Common myeloid progenitor, CD34-positive (primary cell): ENCODE data around the gene GSN.

Experiments
- CTCF ChIA-PET: fragments of 350-600 bp; sonication (Branson Sonifier 250); formaldehyde crosslinking; loops from one replicate; lab custom pipeline; 2021; ENCODE audit warnings: antibody characterized with exemption; lab: Charles Lee
- POLR2A ChIA-PET: fragments of 350-600 bp; sonication (Branson Sonifier 250); formaldehyde crosslinking; loops from one replicate; lab custom pipeline; 2021; ENCODE audit warnings: antibody characterized with exemption; lab: Charles Lee
- DNase-seq, 3 donors: peaks; one replicate each; pipeline versions ENCODE4 v3.0.0 to v3.0.0-alpha.2; 2013
- H3K27ac ChIP-seq, 2 experiments: 1 replicate in 1 of 2; 2 replicates in 1 of 2; pipeline ENCODE4 v1.7.0; 2013; ENCODE audit warnings: inconsistent platforms in 2 of 2, low read length in 2 of 2, mild to moderate bottlenecking in 2 of 2, low read depth in 1 of 2, moderate library complexity in 1 of 2; ENCODE audit not compliant: severe bottlenecking in 2 of 2, insufficient read depth in 1 of 2, poor library complexity in 1 of 2
- H3K27me3 ChIP-seq, 5 experiments: replicated peaks in 2 of 5; 1 replicate in 3 of 5; 2 replicates in 2 of 5; pipeline versions ENCODE4 v1.6.1 to v1.7.0; 2013; ENCODE audit warnings: low read length in 4 of 5, mild to moderate bottlenecking in 2 of 5, moderate library complexity in 2 of 5, inconsistent platforms in 1 of 5; ENCODE audit not compliant: insufficient read depth in 5 of 5, control insufficient read depth in 4 of 5
- H3K36me3 ChIP-seq, 4 experiments: 1 replicate in 2 of 4; 2 replicates in 2 of 4; pipeline versions ENCODE4 v1.6.1 to v1.7.0; 2013; ENCODE audit warnings: low read length in 3 of 4, control low read depth in 1 of 4, mild to moderate bottlenecking in 1 of 4; ENCODE audit not compliant: control insufficient read depth in 4 of 4, insufficient read depth in 4 of 4
- H3K4me1 ChIP-seq, 4 experiments: 1 replicate in 3 of 4; 2 replicates in 1 of 4; pipeline versions ENCODE4 v1.6.1 to v1.7.1; 2013; ENCODE audit warnings: low read length in 3 of 4, mild to moderate bottlenecking in 3 of 4, control low read depth in 1 of 4, inconsistent platforms in 1 of 4, moderate library complexity in 1 of 4; ENCODE audit not compliant: control insufficient read depth in 4 of 4, insufficient read depth in 4 of 4; ENCODE audit errors: control extremely low read depth in 1 of 4
- H3K4me3 ChIP-seq, 7 experiments: 1 replicate in 4 of 7; 2 replicates in 3 of 7; pipeline versions ENCODE4 v1.5.1 to v1.7.0; 2013; ENCODE audit warnings: mild to moderate bottlenecking in 7 of 7, low read length in 6 of 7, moderate library complexity in 6 of 7, inconsistent platforms in 2 of 7, low read depth in 2 of 7, control low read depth in 1 of 7; ENCODE audit not compliant: insufficient read depth in 4 of 7, control insufficient read depth in 1 of 7; ENCODE audit errors: extremely low read depth in 1 of 7
- H3K9me3 ChIP-seq, 5 experiments: 1 replicate in 4 of 5; 2 replicates in 1 of 5; pipeline versions ENCODE4 v1.6.1 to v1.7.1; 2013; ENCODE audit warnings: low read length in 4 of 5, mild to moderate bottlenecking in 2 of 5, inconsistent platforms in 1 of 5, low read depth in 1 of 5, moderate library complexity in 1 of 5; ENCODE audit not compliant: control insufficient read depth in 4 of 5, insufficient read depth in 2 of 5; ENCODE audit errors: control extremely low read depth in 1 of 5
- WGBS: methylation state at CpG from one replicate; pipeline ENCODE4 v1.1.5; 2013; ENCODE audit not compliant: insufficient coverage; 5-methylcytosine and 5-hydroxymethylcytosine counted together

GSN gene

DNA sequence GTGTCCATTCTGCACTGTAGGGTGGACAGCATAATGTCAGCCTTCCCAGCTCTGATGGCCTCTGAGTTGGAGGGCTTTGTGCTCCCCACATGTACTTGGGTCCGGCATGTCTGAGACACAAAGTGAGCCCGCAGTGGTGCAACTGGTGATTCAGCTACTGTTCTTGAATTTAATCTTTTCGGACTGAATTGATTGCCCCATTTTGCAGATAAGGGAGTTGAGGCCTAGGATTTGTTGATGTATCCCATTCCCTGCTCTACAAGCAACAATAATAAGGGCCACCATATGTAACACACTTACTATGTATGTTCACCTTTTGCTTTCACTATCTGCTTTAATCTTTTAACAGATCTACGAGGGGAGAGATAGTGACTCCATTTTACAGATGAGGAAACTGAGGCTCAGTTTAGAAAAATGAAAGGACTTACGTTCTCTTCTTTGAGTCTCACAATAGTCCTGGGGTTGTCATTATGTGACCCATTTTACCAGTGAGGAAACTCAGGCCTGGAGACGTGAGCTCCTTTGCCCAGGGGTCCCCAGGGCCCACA, 4.5 kb downstream of the GSN start:
- Histone ChIP-seq H3K4me3 (peak overlapping the region in 4 of 7 experiments; percentile 34 to 62 (median 48)), H3K36me3 (no peaks in the 10 kb centered on the region), H3K4me1 (peaks cover 23 to 89% (median 69%) of the 10 kb centered on the region in 4 experiments), H3K9me3 (no peaks in the 10 kb centered on the region), H3K27me3 (no peaks in the 10 kb centered on the region), H3K27ac (no peak overlapping the region)
- ChIA-PET CTCF (interaction anchor here (0.9 to 9.6 kb wide), 10 partner anchors 9 to 63 kb away, joined by 3 to 82 read pairs (median 6); no protein-coding TSS in a partner anchor), POLR2A (interaction anchor here (1.4 kb wide), 1 partner anchor 63 kb away, joined by 3 read pairs; no protein-coding TSS in a partner anchor)
- WGBS = 71% methylated on average over 6 of the region's 6 CpGs
- DNase-seq = no peak

DNA sequence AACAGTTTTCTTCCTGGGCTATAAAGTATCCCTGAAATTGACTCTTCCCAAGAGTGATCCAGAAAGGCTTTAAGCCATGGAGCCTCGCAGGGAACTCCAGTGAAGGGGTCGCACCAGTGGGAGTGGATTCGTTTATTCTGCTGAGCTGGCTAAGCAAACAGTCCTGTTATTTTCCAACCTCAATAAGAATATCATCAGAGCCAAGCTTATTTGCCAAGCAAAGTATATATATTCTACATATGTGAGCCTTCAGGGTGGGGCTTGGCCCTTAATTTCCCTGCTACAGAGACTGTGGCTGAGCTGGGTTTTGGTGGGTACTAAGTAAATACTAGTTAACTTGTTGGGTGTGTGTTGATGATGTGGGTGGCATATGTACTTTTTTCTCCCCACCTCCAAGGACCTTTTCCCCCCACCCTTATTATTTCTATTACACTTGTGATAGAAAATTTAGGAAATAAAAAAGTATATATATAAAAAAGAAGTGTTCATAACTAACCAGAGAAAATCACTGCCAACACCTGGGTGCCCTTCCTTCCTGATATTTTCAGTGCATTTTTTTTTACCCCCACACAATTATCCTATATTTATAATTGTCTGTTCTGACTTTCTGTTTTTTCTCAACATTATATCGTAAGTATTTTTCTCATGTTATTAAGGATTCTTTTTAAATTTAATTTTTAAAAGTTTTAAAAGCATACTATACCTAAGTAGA, 5.3 kb downstream of the GSN start:
- peak overlapping the region in 2 of 7 experiments; percentile 2 to 10 for H3K4me3 ChIP-seq
- H3K9me3 ChIP-seq = no peaks in the 10 kb centered on the region
- no peak overlapping the region for H3K27ac ChIP-seq
- peak in 2 of 3 donors; percentile 53 to 69 for DNase-seq
- peaks cover 23 to 92% (median 67%) of the 10 kb centered on the region in 4 experiments for H3K4me1 ChIP-seq
- no peaks in the 10 kb centered on the region for H3K36me3 ChIP-seq
- ChIA-PET CTCF (interaction anchor here (0.6 to 9.6 kb wide), 7 partner anchors 8 to 188 kb away, joined by 3 to 82 read pairs (median 5); no protein-coding TSS in a partner anchor), POLR2A (interaction anchor here (0.9 kb wide), 1 partner anchor 12 kb away, joined by 5 read pairs; no protein-coding TSS in a partner anchor)
- no peaks in the 10 kb centered on the region for H3K27me3 ChIP-seq
- WGBS = 67% methylated on average over 2 of the region's 4 CpGs

DNA sequence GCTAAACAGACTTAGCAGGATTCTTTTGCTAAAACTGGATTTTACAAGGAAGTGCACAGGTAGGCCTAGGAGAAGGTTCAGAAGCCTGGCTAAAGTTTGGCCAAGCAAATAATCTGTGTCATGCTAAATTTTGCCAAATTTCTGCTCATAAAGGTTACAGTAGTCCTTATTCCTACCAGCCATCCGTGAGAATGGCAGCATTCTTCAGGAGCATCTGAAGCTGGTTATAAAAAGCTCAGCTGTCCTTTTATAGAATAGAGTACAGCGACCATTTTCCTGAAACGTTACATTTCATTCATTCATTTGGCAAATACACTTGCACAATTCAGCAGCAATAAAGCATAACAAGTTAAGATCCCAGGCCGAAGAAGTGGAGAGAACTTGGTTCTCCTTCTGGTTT, 6.9 kb downstream of the GSN start:
- Histone ChIP-seq H3K27me3 (no peaks in the 10 kb centered on the region), H3K36me3 (peaks cover 0 to 7% (median 0%) of the 10 kb centered on the region in 4 experiments), H3K9me3 (no peaks in the 10 kb centered on the region), H3K4me3 (no peak overlapping the region), H3K4me1 (peaks cover 21 to 92% (median 67%) of the 10 kb centered on the region in 4 experiments), H3K27ac (no peak overlapping the region)
- POLR2A ChIA-PET = interaction anchor here (0.6 kb wide), 1 partner anchor 54 kb away, joined by 3 read pairs; no protein-coding TSS in a partner anchor
- 88% methylated on average over 4 of the region's 4 CpGs for WGBS
- CTCF ChIA-PET = interaction anchor here (0.9 to 9.6 kb wide), 4 partner anchors 6 to 65 kb away, joined by 4 to 82 read pairs (median 26); no protein-coding TSS in a partner anchor
- no peak for DNase-seq

DNA sequence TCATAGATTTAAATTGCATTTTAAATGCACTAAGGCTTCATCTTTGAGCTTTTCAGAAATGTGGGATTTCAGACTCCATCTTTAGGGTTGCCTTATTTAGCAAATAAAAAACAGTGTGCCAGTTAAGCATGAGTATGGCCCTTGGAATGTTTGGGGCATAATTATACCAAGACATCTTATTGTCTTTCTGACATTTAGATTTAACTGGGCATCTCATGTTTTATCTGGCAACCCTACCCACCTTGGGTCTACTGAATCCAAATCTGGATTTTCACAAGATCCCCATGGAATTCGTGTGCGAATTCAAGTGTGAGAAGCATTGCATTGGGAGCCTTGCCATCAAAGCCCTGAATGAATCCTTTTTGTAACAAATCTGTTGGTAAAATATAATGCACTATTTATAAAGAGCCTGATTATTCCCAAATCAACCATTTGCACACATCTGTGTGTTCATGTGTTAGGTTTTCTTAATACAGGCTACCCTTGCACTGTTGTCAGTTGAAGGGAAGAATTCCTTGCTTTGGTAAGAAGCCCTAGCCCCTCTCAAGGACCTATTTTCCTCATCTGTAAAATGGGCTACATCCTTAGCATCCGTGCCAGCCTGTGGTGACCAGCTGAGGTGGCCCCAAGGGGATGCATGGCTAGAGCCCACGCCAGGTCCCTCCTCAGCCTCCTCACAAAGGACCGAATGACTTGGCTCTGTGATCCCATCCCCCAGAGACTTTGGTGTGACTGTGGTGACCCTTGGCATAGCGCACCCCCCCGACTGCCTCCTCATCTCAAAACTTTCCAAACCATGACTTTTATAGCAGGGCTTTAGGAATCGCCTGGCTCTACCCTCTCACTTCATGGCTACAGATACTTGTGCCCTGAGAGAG, 8.1 kb downstream of the GSN start:
- H3K9me3 ChIP-seq = no peaks in the 10 kb centered on the region
- no peak overlapping the region for H3K4me3 ChIP-seq
- H3K27me3 ChIP-seq = no peaks in the 10 kb centered on the region
- H3K27ac ChIP-seq = no peak overlapping the region
- H3K4me1 ChIP-seq = peaks cover 18 to 91% (median 66%) of the 10 kb centered on the region in 4 experiments
- ChIA-PET CTCF (interaction anchor here (0.9 to 1.2 kb wide), 3 partner anchors 44 to 100 kb away, joined by 3 to 4 read pairs (median 4); no protein-coding TSS in a partner anchor), POLR2A (no interaction called here)
- H3K36me3 ChIP-seq = peaks cover 0 to 7% (median 0%) of the 10 kb centered on the region in 4 experiments
- DNase-seq = no peak
- 82% methylated on average over 8 of the region's 8 CpGs for WGBS

DNA sequence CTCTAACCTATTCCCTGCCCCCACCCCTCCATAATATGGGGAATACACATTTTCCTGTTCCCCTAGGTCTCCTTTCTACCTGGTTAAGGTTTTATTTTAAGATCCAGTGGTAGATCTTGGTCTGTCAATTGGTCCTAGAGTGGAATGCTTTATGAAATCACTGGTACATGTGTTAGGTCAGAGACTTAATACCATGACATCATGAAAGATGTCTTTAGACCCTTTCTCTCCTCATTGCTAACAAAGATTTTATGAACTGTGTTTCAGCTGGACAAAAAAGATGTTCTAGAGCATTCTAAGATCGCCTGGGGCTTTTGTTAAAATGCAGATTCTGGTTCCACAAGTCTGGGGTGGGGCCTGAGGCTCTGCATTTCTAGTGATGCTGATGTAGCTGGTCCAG, 9.1 kb downstream of the GSN start:
- Histone ChIP-seq H3K36me3 (peaks cover 0 to 7% (median 0%) of the 10 kb centered on the region in 4 experiments), H3K9me3 (no peaks in the 10 kb centered on the region), H3K4me3 (no peak overlapping the region), H3K27ac (no peak overlapping the region), H3K27me3 (no peaks in the 10 kb centered on the region), H3K4me1 (peaks cover 16 to 92% (median 66%) of the 10 kb centered on the region in 4 experiments)
- WGBS = 100% methylated on average over 1 of the region's 1 CpG
- ChIA-PET CTCF (interaction anchor here (0.8 to 2.7 kb wide), 12 partner anchors 8 to 98 kb away, joined by 3 to 36 read pairs (median 10); partner anchors contain the start of gene GSN), POLR2A (no interaction called here)
- no peak for DNase-seq

DNA sequence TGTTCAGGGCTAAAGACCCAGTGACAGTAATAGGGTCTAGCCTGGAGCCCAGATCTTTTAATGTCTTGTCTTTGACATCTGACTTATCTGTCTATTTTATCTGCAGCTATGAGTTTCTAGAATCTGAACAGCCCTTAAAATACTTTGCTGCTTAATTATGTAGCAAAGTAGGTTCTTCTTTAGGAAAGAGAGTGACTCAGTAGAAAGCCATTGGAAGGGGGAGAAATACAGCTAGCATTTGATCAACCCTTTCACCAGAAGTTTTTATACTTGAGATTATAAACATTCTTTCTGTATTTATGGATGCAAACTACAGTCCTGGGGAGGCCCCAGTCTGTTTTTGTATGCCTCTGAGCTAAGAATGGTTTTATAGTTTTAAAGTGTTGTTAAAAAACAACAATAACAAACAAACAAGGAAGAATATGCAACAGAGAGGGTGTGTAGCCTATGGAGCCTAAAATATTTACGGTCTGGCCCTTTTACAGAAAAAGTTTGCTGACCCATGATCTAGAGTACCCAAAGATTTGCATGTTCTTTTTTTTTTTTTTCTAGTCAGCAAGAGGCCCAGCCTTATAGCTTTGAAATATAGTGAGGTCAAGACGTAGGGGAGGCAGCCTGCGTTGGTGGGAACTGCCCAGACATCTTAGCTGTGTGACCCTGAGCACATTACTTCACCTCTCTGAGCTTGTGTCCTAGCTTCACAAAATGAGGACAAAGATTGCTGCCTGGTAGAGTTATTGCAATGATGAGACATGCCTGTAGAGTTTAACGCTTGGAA, 9.7 kb downstream of the GSN start:
- ChIA-PET CTCF (interaction anchor here (0.8 to 2.7 kb wide), 31 partner anchors 9 to 136 kb away, joined by 3 to 36 read pairs (median 5); partner anchors contain the start of gene GSN), POLR2A (interaction anchor here (1.1 kb wide), 1 partner anchor 21 kb away, joined by 6 read pairs; no protein-coding TSS in a partner anchor)
- H3K27ac ChIP-seq = no peak overlapping the region
- H3K36me3 ChIP-seq = peaks cover 0 to 7% (median 0%) of the 10 kb centered on the region in 4 experiments
- no peak overlapping the region for H3K4me3 ChIP-seq
- 95% methylated on average over 3 of the region's 4 CpGs for WGBS
- no peak for DNase-seq
- H3K4me1 ChIP-seq = peaks cover 17 to 92% (median 66%) of the 10 kb centered on the region in 4 experiments
- no peaks in the 10 kb centered on the region for H3K9me3 ChIP-seq
- no peaks in the 10 kb centered on the region for H3K27me3 ChIP-seq
